Activated naive CD4-positive, alpha-beta T cell (primary cell): ENCODE data around the gene ANKRD9.

ENCODE experiments used
- DNase-seq, 4 experiments: peaks; one replicate each; lab custom pipeline; 2025; lab: John Stamatoyannopoulos, UW

Gene ANKRD9

DNA sequence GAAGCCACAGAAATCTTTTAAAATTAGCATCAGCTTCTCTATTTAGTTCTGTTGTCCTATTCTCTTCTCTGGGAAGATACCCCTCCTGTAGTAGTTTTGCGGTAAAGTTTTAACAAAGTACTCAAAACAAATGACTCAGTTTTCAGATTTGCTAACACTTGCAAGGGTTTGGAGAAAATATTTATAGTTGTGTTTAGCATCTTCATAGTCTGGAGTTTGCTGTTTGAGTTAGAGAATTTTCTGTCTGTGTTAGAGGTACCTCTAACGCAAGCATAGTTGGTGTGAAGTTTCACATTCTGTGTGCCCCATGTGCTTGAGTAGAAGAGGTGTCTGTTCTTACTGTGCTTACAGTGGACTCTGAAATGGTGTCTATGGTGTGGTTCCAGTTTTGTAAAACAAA is 36.0 kb downstream of the ANKRD9 start:
- no peak for DNase-seq

DNA sequence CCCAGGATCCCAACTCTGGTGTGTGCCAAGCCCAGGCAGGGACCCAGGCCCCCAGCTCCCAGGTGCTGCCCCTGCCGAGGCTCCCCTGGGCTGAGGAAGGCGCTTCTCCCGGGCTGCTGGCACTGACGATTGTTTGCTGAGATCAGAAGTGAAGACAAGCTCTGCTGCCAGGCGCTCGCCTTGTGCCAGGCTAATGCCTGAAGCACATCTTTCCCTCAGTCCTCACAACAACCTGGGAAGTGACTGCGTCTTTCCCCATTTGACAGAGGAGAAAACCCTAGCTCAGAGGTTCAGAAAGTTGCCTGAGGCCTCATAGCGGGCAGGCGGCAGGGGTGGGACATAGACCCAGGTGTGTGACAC is 36.8 kb downstream of the ANKRD9 start:
- no peak for DNase-seq

DNA sequence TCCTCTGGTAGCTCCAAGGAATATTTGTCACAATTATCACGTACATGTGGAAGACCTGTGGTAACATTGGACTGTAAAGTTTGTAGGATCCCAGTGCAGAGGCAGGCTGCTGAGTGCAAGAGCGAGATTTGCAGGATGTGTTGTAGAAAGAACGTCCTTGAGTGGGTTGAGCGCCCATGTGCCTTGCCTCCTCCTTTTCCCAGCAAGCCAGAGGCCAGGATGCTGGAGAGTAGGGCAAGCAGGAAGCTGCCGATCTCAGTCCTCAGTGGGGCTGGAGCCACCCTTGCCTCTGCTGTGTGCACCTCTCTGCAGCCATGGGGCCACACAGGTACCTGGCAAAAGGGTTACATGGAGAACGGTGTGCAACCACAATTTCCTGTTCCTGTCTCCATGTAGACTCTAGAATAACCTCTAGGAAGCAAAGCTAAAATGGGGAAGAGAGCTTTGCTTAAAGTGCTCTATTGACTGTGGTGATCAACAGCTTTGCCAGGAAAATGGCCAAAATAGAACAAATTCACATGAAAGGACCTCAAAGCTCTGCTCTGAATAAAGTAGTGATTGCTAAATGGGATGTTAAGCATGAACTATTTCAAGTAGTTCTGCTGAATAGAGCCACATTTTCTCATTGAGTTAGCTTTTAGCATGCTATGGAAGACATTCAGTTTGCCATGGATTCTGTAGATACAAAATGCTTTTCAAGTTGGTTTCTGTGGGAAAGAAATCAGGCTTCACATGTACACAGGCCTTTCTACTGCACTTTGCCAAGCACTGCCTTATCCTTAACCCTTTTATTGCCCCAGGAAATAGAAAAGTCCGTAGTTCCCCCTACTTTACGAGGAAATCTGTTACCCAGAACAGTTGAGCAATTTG is 37.4 kb downstream of the ANKRD9 start:
- no peak for DNase-seq

DNA sequence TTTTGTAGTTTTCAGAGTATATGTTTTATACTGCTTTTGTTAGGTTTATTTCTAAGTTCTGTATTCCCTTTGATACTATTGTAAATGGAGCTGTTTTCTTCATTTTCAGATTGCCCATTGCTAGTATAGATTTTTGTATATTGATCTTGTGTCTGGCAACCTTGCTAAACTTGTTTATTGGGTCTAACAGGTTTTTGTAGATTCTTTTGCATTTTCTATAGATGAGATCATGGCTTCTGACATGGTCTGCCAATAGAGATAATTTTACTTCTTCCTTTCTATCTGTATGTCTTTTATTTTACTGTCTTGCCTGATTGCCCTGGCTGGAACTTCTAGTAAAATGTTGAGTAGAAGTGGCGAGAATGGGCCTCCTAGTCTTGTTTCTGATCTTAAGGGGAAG is 40.3 kb downstream of the ANKRD9 start:
- DNase-seq, result no peak

DNA sequence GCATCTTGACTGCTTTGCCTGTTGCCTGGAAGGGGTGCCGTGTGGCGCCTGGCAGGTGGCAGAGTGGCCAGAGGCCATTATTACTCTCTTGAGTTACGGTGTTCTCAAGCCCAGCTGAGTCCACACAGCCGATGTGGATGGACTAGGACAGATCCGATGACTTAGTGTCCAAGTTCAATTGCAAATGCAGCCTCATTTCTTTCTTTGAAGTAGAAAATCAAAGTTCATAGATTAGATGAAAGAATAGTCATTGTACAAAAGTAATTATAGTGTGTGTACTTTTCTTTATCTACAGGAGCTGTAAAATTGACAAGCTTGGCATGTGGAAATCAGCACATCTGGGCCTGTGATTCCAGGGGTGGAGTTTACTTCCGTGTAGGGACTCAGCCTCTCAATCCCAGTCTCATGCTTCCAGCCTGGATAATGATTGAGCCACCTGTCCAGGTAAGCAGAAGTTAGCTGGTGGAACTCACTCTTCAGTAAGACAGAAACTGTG is 44.7 kb downstream of the ANKRD9 start:
- no peak for DNase-seq

DNA sequence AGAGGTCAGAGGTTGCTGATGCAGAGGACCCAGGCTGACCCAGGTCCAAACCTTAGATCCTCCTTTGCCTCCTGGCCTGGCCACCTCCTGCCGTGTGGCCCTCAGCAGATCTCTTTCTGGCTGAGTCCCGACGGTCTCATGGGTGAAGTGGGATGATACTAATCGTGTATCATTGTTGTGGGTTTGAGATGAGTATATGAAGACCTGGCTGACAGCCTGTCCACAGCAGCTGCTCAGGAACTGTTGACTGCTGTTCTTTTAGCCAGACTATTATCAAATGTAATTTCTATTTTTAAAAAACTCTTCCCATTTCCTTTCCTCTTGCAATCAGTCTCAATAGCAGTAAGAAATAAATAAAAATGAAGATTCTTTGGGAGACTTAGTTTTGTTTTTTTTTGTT is 45.6 kb downstream of the ANKRD9 start:
- DNase-seq, result no peak

DNA sequence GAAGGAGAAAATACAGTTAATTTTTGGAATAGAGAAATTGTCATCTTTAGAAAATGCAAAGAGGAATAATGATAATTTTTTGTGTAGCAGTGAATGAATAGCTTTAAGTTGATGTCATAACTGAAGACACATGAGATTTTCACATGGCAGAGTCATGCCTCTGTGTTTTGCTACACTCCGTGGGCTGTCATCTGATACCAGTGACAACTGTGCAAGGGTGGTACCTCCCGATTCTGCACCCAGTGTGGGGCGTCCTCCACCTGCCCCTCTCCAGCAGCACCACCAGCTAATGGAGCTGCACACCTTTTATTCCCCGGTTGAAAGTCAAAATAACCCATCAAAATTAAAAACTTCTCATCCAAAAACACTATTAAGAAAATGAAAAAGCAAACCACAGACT is 47.2 kb downstream of the ANKRD9 start:
- DNase-seq, result no peak

DNA sequence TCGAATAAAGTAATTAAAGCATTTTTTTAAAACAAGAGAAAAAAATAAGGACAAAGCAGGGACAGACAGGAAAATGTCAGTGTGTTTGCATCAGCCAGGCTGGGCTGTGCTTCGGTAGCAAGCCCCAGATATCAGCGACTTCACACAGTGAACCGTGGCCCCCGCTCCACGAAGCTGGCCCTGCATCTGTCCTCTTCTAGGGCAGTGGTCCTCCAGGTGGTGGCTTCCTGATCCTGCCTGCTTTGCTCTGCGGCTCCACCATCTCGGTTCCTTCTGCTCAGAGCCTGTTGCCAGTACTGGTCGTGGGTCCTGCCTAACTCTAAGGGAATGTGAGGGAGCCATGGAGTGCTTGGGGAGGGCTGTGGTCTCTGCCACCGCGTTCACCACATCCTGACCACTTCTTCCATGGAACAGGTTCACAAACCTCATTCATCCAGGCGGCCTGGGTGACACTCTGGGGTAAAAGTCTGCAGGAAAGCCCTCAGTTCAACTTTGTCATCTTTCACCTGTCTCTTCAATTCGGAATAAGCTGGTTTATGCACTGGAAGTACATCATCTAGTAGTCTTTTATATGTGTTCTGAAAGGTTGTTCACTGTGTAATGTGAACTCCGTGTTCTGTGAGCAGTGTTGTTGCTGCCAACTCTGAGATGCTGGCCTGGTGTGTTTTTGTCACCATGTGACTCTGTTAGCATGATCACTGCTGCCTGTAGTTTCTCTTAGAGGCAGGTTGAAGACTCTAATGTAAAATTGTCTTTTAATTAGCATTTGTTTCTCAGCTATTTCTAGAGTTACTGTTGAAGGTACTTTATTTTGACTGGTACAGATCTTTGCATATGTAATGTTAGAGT is 47.9 kb downstream of the ANKRD9 start:
- no peak for DNase-seq

DNA sequence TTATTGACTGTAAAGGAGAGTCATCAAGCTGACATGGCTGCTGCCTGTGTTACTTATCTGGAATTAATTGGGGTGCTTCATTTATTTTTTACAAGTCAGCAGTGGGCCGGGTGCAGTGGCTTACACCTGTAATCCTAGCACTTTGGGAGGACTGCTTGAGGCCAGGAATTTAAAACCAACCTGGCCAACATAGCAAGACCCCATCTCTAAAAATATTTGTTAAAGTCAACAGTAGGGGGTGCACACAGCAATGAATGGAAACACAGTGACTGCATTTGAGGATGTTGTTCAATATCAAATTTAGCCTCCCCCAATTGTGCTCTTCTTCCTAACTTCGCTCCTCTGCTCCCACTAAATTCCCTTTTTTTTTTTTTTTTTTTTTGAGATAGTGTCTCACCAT is 52.1 kb downstream of the ANKRD9 start:
- no peak for DNase-seq

DNA sequence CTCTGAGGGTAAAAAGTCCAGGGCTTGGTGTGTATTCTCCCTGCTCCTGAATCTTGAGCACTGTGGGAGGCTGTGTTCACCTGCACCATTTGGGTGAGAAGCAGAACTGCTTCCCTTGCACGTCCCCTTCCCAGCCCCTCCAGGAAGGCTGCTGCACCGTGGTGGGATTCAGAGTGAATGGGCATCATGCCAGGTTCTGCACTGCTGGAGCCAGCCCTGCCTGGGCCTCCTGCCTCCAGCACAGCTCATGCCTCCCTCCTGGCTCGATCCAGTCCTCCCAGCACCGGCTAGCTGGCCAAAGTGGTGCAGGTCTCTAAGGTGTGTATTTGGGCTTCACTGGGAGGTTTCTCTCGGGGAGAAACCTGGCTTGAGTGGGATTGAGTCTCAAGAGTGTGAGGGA is 54.9 kb downstream of the ANKRD9 start:
- DNase-seq, result no peak

DNA sequence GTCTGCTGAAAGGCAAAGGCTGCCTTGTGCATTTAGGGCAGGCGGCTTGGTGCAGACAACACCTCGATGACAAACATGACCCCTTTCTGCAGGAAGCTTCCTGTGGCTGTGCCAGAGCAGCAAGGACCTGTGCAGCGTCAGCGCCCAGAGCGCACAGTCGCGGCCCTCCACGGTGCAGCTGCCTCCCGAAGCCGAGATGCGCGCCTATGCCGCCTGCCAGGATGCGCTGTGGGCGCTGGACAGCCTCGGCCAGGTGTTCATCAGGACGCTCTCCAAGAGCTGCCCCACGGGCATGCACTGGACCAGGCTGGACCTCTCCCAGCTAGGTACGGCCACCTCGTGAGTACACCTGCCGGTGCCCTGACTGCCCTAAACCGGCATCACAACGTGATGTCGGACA is 57.3 kb downstream of the ANKRD9 start:
- no peak for DNase-seq
